HL-60 (cell line): ENCODE data around the gene CTSL.

Experiments
- DNase-seq, 2 experiments: peaks; one replicate each; pipeline ENCODE4 v3.0.0-alpha.2; 2010 to 2020; ENCODE audit warnings: low read depth in 1 of 2, low spot score in 1 of 2
- H3K27ac ChIP-seq: fragments of 250-450 bp; sonication (Bioruptor Pico); replicated peaks from 2 replicates; pipeline ENCODE4 v1.5.1; 2020; ENCODE audit warnings: mild to moderate bottlenecking, moderate library complexity
- H3K27me3 ChIP-seq: fragments of 250-450 bp; sonication (Bioruptor Pico); 2 replicates; pipeline ENCODE4 v1.5.1; 2021; ENCODE audit warnings: mild to moderate bottlenecking, moderate library complexity; ENCODE audit not compliant: insufficient read depth, poor library complexity, severe bottlenecking
- H3K4me3 ChIP-seq: replicated peaks from 2 replicates; pipeline ENCODE4 v1.5.1; 2011; ENCODE audit warnings: mild to moderate bottlenecking, control low read depth, low read length; ENCODE audit not compliant: insufficient read depth
- CTCF ChIP-seq: IDR thresholded peaks from one replicate; pipeline ENCODE4 v1.5.1; 2011; ENCODE audit warnings: low read length, control low read depth, inconsistent platforms; ENCODE audit not compliant: insufficient read depth
- GABPA ChIP-seq: IDR thresholded peaks from 2 replicates; pipeline ENCODE4 v1.6.1; 2012; ENCODE audit warnings: low read depth
- POLR2AphosphoS5 ChIP-seq: IDR thresholded peaks from 2 replicates; pipeline ENCODE4 v1.6.1; 2012; ENCODE audit warnings: low read depth
- REST ChIP-seq: IDR thresholded peaks from 2 replicates; pipeline ENCODE4 v1.6.1; 2012; ENCODE audit warnings: low read depth; ENCODE audit not compliant: insufficient replicate concordance
- SPI1 ChIP-seq: IDR thresholded peaks from 2 replicates; pipeline ENCODE4 v1.6.1; 2012; ENCODE audit warnings: low read depth, mild to moderate bottlenecking, borderline replicate concordance

The CTSL gene

GRCh38 chr9:87685441-87685840 lies 40.5 kb upstream of the CTSL start:
- Histone ChIP-seq H3K27ac (no peak overlapping the region), H3K4me3 (no peak overlapping the region), H3K27me3 (no peaks in the 10 kb centered on the region)
- TF ChIP-seq SPI1 (no peak), GABPA (no peak), CTCF (no peak), REST (no peak), POLR2AphosphoS5 (no peak)
- no peak for DNase-seq

- no peak overlapping the region for H3K27ac ChIP-seq
These were observed 39.9 kb upstream of the CTSL start for GRCh38 chr9:87685871-87686519.

GRCh38 chr9:87686520-87687090 lies 39.3 kb upstream of the CTSL start:
- DNase-seq = no peak
- TF ChIP-seq CTCF (no peak), REST (no peak), GABPA (no peak), POLR2AphosphoS5 (no peak), SPI1 (no peak)
- Histone ChIP-seq H3K4me3 (no peak overlapping the region), H3K27me3 (no peaks in the 10 kb centered on the region), H3K27ac (no peak overlapping the region)

More at GRCh38 chr9:87685871-87686519, 39.9 kb upstream of the CTSL start:
- H3K27me3 ChIP-seq = no peaks in the 10 kb centered on the region
- H3K4me3 ChIP-seq = no peak overlapping the region
- DNase-seq = peak in 1 of 2 experiments; percentile 27
- TF ChIP-seq GABPA = no peak
- peak; percentile 14; the same call in 1 of the 2 replicates for TF ChIP-seq SPI1

GRCh38 chr9:87687207-87687606 lies 38.7 kb upstream of the CTSL start:
- no peak overlapping the region for H3K4me3 ChIP-seq
- no peak for TF ChIP-seq REST
- TF ChIP-seq CTCF = no peak
- no peak for TF ChIP-seq SPI1
- TF ChIP-seq GABPA = no peak
- TF ChIP-seq POLR2AphosphoS5 = no peak
- no peak for DNase-seq
- H3K27me3 ChIP-seq = no peaks in the 10 kb centered on the region
- H3K27ac ChIP-seq = no peak overlapping the region
